VCaP (cell line): ENCODE measurements around the gene PEF1.

ENCODE experiments used
- H3K27ac ChIP-seq: fragments of 450-650 bp; 2 replicates; pipeline ENCODE4 v1.5.1; 2017
- TF ChIP-seq, protein P1 (sequence below): fragments of 450-650 bp; conservative IDR thresholded peaks from 2 replicates; pipeline ENCODE4 v1.5.1; 2017; ENCODE audit warnings: mild to moderate bottlenecking, moderate library complexity

PEF1 gene

DNA sequence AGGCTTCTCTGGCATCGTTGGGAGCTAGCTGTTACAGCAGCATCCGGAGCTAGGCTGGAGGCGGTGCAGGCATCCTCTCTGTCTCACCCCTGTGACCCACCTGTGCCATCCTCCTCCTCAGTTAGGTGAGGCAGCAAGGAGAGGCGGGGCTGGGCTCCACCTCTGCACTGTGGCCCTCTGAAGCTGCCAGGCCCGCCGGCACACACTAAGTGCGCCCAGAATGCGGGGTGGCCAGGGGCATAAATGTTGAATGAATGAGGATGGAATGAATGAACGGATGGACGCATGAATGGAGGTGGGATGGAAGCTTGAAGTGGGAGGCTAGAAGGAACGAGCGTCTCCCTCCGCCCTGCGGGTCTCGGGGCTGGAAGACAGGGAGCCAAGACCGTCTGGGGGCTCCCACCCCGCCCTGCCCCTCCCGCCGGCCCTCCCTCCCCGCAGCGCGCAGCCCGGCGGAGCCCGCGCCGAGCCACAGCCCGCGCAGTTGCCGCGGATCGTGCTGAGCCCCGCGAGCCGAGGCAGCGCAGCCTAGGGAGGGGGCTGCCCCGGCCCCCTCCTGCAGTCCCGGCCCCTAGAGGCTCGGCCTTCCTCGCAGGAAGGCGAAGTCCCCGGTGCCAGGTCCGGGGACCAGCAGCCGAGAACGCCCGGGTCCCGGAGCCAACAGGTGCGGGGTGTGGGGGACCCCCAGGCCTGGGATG lies 27.3 kb downstream of the PEF1 start, which contains the start of gene HCRTR1:
HCRTR1 (plus strand) TSS at position 472 of the 698 bp plus-strand sequence. CDS start 1,504 bp downstream, outside the sequence.
- TF ChIP-seq, protein P1, sequence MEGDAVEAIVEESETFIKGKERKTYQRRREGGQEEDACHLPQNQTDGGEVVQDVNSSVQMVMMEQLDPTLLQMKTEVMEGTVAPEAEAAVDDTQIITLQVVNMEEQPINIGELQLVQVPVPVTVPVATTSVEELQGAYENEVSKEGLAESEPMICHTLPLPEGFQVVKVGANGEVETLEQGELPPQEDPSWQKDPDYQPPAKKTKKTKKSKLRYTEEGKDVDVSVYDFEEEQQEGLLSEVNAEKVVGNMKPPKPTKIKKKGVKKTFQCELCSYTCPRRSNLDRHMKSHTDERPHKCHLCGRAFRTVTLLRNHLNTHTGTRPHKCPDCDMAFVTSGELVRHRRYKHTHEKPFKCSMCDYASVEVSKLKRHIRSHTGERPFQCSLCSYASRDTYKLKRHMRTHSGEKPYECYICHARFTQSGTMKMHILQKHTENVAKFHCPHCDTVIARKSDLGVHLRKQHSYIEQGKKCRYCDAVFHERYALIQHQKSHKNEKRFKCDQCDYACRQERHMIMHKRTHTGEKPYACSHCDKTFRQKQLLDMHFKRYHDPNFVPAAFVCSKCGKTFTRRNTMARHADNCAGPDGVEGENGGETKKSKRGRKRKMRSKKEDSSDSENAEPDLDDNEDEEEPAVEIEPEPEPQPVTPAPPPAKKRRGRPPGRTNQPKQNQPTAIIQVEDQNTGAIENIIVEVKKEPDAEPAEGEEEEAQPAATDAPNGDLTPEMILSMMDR: no peak
- peak within 1 kb of the TSS; percentile 36; the same call in 1 of the 2 replicates for H3K27ac ChIP-seq

DNA sequence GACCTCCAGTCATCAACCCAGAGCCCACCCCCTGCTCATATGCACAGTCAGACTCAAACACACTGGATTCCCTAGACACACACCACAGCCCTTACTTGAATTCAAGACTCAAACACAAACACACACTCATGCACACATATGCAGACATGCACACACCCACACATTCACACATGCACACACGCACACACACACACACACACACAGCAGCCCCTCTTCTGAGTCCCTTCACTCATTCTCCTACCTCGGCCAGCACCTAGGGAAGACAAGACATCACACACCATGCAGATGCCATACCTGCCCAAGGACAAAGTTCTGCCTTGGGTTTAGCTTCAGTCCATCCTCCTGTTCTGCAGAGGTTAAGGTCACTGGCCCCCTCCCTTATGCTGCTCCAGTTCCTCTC lies 28.7 kb downstream of the PEF1 start:
- no peak overlapping the region for H3K27ac ChIP-seq
- TF ChIP-seq, protein P1: no peak

DNA sequence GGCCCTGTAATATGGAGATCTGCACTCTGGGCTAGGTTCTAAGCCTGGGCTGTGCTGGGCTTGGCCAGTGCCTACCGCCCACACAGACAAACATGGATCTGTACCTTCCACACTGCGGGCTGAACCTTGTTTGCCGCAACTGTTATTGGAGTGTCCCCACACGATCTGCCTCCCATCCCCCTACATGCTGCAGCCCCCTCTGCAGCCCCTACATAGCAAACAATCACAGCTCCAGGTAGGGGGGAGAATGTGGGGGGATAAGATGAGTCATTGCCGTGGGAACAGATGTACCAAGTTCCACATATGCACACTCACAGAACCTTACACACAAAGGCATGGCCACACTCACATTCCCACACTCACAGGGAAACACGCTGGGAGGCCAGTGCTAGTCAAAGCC lies 29.3 kb downstream of the PEF1 start:
- no peak overlapping the region for H3K27ac ChIP-seq
- TF ChIP-seq, protein P1: no peak

DNA sequence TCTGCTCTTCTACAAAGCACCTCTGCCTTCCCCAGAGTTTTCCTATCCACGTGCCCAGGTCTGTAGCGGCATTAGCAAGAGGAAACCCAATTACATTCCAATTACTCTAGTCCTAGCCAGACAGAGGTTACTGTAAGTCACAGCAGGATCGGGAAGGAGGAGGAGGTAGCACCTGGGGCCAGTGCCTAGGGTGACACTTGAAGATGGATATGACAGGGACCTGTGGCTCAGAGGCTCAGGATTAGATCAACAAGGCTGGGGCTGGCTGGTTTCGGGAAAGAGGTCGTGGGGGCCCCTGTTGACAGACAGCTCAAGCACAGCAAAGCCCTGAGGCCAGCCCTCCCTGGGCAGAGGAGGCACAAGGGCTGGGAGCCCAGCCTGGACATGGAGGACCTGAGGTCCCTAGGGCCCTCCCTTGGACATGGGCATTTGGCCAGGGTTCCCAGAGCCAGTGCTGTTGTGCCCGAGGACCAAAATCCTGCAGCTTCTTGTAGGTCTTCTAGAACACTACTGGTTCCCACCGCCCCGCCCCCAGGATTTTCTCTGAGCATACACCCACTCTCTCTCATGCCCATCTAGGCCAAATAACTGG lies 30.2 kb downstream of the PEF1 start:
- no peak overlapping the region for H3K27ac ChIP-seq
- TF ChIP-seq, protein P1: no peak

DNA sequence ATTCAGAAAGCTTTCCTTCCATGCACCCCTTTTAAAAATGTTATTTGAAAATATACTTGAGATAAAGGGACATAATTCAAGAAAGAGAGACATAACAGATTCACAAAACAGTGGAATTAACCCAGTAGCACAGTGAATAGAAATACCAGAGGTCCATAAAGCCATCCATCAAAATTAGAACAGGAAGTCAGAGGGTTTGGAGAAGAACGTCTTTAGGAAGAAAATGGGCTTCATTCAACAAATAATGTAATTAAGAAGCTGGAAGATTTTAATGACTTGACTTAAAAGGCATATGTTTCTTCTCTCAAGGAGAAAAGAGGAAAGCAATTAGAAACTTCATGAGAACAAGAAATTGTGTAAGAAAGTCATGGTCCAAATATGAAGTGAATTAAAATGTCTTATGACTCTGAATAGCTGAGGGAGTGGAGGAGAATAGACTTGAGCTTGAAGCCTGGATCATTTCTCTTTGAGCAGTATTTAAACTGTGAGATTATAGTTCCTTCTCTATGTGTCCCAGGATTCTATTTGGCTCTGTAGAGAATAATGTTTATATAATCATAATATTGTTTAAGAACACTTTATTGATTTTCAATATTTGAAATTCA lies 35.1 kb downstream of the PEF1 start:
- TF ChIP-seq, protein P1: no peak
- H3K27ac ChIP-seq: no peak overlapping the region

DNA sequence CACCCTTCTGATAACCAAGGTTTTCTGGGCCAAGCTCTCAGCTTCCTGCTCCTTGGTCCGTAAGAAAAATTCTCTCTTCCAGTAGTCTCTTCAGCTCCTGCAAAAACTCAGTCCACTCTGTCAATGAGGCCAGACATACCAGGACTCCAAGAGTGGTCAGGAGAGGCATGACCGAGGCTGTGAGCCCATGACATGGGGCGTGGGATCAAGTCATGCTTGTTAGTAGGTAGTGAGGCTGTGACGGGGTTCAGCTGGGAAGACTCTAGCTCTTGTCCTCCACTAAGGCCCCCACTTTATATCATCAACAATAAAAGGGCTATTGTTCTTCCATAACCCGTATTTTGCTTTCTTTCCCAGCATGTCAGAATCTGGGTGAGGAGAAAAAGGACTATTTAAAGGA lies 37.3 kb downstream of the PEF1 start:
- H3K27ac ChIP-seq: no peak overlapping the region
- TF ChIP-seq, protein P1: no peak

DNA sequence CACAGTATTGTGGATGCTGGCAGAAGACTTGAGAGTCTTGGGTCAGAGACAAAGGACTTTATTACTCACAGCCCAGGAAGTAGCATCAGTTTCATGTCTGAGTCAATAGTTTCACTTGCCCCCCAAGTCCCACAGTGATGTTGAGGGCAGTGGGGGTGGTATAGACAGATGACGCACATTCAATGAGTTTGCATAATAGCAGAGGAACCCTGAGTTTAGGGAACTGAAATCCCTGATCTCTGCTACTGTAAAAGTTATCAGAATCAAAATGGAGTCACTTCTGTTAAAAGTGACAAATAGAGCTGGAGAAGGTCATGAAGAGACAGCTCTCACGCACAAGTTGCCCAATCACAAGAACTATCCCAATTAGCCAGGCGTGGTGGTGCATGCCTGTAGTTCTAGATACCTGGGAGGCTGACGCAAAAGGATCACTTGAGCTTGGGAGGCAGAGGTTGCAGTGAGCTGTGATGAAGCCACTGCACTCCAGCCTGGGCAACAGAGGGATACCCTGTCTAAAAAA lies 38.7 kb downstream of the PEF1 start:
- no peak overlapping the region for H3K27ac ChIP-seq
- TF ChIP-seq, protein P1: no peak
